ENCODE measurements around the gene EXOC3L1.

GRCh38 chr16:67176662-67177061 is 13.3 kb downstream of the EXOC3L1 start:
- TF ChIP-seq ZNF404 (tag by site-specific recombination; IDR thresholded peaks at IDR 0.05), result no peak
- TF ChIP-seq ZNF704 (tag by site-specific recombination; IDR thresholded peaks at IDR 0.05), result no peak
- TF ChIP-seq CTCF (tag by site-specific recombination; IDR thresholded peaks at IDR 0.05), result no peak
- TF ChIP-seq REST (tag by site-specific recombination; IDR thresholded peaks at IDR 0.05), result no peak
- TF ChIP-seq ZNF23 (tag by site-specific recombination; IDR thresholded peaks at IDR 0.05; ENCODE audit: borderline replicate concordance), result no peak
- no peak for TF ChIP-seq ZNF777 (tag by site-specific recombination; IDR thresholded peaks at IDR 0.05; ENCODE audit: borderline replicate concordance)
- no peak for TF ChIP-seq ZBTB10 (tag by site-specific recombination; IDR thresholded peaks at IDR 0.05)
- TF ChIP-seq ZNF133 (tag by site-specific recombination; IDR thresholded peaks at IDR 0.05), result no peak

All from HEK293 (cell line).